GM12878 (cell line): Measurements from ENCODE around the gene TRAPPC3L. TPM values are rescaled to one million over a fixed set of nuclear protein-coding genes. Genes with fewer than 3 reads are reported as not detected.

ENCODE experiments used
- ASH2L ChIP-seq: fragments of 300-600, 200-600 bp; sonication (generic); IDR thresholded peaks from 2 replicates; pipeline ENCODE4 v1.6.1; 2017; ENCODE audit warnings: low read depth, mild to moderate bottlenecking, borderline replicate concordance
- ATF2 ChIP-seq: IDR thresholded peaks from 2 replicates; pipeline ENCODE4 v1.6.1; 2012; ENCODE audit warnings: low read length, inconsistent platforms
- BCL11A ChIP-seq: IDR thresholded peaks from 2 replicates; pipeline ENCODE4 v1.6.1; 2011; ENCODE audit warnings: low read depth, low read length
- CEBPZ ChIP-seq: fragments of 150-350 bp; IDR thresholded peaks from 2 replicates; pipeline ENCODE4 v1.6.1; 2016; ENCODE audit warnings: low read depth, low read length
- HSF1 ChIP-seq: fragments of 150-350 bp; IDR thresholded peaks from 2 replicates; pipeline ENCODE4 v1.6.1; 2014; ENCODE audit warnings: mild to moderate bottlenecking, low read depth, low read length
- NR2F1 ChIP-seq: fragments of 450-650 bp; conservative IDR thresholded peaks from 2 replicates; pipeline ENCODE4 v1.6.1; 2017; ENCODE audit warnings: mild to moderate bottlenecking
- RAD21 ChIP-seq: IDR thresholded peaks from 2 replicates; pipeline ENCODE4 v1.6.1; 2011; ENCODE audit warnings: mild to moderate bottlenecking, low read depth, low read length, moderate library complexity; ENCODE audit not compliant: insufficient read depth
- RAD51 ChIP-seq: fragments of 450-650 bp; IDR thresholded peaks from 2 replicates; pipeline ENCODE4 v1.6.1; 2016; ENCODE audit warnings: moderate library complexity, mild to moderate bottlenecking, inconsistent platforms
- SMAD5 ChIP-seq: IDR thresholded peaks from 2 replicates; pipeline ENCODE4 v1.6.1; 2016; ENCODE audit warnings: antibody characterized with exemption, low read depth
- polyA plus RNA-seq, 11 experiments: library from polyadenylated mRNA; depleted of rRNA in 4 of 11; unstranded in 6 of 11; stranded (reverse) in 5 of 11; fragments of >200 nt; fragmentation: Nextera tagmentation in 4 of 11; fragmentation: Illumina TruSeq in 1 of 11; extraction: Ambion mirVana in 4 of 11; extraction: Trizol in 1 of 11; gene quantifications; 1 replicate in 1 of 11; 2 replicates in 10 of 11; pipeline versions ENCODE4 v1.2.1 to v1.2.3, GENCODE V29; 2011 to 2016; ENCODE audit warnings: inconsistent platforms in 2 of 11, missing spikeins in 2 of 11, low read depth in 1 of 11
- total RNA-seq, 4 experiments: library from RNA; depleted of rRNA in 3 of 4; stranded (reverse); fragments of >200 nt in 3 of 4; fragmentation: Illumina TruSeq in 1 of 4; extraction: Trizol in 1 of 4; gene quantifications; 2 replicates each; pipeline versions ENCODE4 v1.2.1 to v1.2.3, GENCODE V29; 2013 to 2021
- TF ChIP-seq, protein P1 (sequence below): IDR thresholded peaks from 2 replicates; pipeline ENCODE4 v1.6.1; 2011; ENCODE audit warnings: mild to moderate bottlenecking, low read depth, low read length, moderate library complexity; ENCODE audit not compliant: insufficient replicate concordance
- TF ChIP-seq, protein P2 (sequence below): fragments of 450-650 bp; formaldehyde crosslinking; IDR thresholded peaks from 2 replicates; pipeline ENCODE4 v1.4.0; 2020; ENCODE audit warnings: mild to moderate bottlenecking, moderate library complexity
- TF ChIP-seq, protein P3 (sequence below): IDR thresholded peaks from 2 replicates; pipeline ENCODE4 v1.6.1; 2011; ENCODE audit warnings: borderline replicate concordance, low read depth, mild to moderate bottlenecking, moderate library complexity, mixed read lengths, low read length; ENCODE audit not compliant: insufficient read depth; ENCODE audit errors: extremely low read length

TRAPPC3L gene
- total and polyA plus RNA-seq, 10 of the 15 experiments (the other 5 are each of a cell fraction or from before 2014, with no cell fraction given) = not detected

DNA sequence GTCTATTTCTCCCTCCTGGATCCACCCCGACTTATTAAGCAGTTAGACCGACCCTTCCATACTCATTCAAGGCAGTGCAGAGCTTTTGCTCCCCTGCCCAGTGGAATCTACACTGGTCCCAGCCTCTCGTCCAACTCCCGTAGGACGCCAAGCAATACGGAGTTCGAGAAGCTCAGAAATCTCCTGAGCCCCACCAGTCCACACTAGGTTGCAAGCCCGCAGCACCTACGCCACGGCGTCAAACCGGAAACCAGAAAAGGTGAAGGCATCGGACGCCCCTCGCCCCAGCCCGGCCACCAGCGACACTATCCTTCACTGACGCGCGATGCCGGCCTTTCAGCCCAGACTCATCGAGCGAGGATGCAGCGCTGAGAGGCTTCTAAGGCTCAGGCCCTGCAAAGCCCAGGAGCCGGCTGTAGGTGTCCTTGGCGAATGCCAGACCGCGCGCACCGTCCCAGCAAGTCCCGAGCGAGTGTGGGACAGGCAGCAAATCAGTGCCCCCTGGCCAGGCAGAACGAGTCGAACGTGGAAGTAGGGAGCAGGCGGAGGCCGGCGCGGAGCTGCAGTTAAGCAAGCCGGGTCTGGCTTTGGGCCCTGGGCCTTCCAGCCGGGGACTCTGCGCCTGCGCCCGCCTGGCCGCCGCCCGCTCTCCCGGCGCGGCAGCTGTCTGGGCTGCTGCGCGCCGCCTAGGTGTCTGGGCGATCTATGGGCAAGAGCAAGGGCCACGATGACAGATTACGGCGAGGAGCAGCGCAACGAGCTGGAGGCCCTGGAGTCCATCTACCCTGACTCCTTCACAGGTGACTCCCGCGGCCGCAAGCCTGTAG is 25.6 kb upstream of the TRAPPC3L start, which contains the start of gene RWDD1 (continued):
- TF ChIP-seq ATF2 (no peak), NR2F1 (no peak; the same call in 1 of the 2 replicates), SMAD5 (peak; percentile 84; the same call in 1 of the 2 replicates), BCL11A (peak; percentile 19; the same call in 1 of the 2 replicates), ASH2L (peak; percentile 64; the same call in 1 of the 2 replicates), HSF1 (peak; percentile 18; the same call in 1 of the 2 replicates), RAD21 (no peak), RAD51 (no peak), CEBPZ (peak; percentile 50)
- TF ChIP-seq, protein P1, sequence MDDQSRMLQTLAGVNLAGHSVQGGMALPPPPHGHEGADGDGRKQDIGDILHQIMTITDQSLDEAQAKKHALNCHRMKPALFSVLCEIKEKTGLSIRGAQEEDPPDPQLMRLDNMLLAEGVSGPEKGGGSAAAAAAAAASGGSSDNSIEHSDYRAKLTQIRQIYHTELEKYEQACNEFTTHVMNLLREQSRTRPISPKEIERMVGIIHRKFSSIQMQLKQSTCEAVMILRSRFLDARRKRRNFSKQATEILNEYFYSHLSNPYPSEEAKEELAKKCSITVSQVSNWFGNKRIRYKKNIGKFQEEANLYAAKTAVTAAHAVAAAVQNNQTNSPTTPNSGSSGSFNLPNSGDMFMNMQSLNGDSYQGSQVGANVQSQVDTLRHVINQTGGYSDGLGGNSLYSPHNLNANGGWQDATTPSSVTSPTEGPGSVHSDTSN = no peak
- TF ChIP-seq, protein P2, sequence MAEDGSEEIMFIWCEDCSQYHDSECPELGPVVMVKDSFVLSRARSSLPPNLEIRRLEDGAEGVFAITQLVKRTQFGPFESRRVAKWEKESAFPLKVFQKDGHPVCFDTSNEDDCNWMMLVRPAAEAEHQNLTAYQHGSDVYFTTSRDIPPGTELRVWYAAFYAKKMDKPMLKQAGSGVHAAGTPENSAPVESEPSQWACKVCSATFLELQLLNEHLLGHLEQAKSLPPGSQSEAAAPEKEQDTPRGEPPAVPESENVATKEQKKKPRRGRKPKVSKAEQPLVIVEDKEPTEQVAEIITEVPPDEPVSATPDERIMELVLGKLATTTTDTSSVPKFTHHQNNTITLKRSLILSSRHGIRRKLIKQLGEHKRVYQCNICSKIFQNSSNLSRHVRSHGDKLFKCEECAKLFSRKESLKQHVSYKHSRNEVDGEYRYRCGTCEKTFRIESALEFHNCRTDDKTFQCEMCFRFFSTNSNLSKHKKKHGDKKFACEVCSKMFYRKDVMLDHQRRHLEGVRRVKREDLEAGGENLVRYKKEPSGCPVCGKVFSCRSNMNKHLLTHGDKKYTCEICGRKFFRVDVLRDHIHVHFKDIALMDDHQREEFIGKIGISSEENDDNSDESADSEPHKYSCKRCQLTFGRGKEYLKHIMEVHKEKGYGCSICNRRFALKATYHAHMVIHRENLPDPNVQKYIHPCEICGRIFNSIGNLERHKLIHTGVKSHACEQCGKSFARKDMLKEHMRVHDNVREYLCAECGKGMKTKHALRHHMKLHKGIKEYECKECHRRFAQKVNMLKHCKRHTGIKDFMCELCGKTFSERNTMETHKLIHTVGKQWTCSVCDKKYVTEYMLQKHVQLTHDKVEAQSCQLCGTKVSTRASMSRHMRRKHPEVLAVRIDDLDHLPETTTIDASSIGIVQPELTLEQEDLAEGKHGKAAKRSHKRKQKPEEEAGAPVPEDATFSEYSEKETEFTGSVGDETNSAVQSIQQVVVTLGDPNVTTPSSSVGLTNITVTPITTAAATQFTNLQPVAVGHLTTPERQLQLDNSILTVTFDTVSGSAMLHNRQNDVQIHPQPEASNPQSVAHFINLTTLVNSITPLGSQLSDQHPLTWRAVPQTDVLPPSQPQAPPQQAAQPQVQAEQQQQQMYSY (CRISPR knock-in tag) = no peak
- TF ChIP-seq, protein P3, sequence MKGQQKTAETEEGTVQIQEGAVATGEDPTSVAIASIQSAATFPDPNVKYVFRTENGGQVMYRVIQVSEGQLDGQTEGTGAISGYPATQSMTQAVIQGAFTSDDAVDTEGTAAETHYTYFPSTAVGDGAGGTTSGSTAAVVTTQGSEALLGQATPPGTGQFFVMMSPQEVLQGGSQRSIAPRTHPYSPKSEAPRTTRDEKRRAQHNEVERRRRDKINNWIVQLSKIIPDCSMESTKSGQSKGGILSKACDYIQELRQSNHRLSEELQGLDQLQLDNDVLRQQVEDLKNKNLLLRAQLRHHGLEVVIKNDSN = no peak
